Stimulated activated CD8-positive, alpha-beta memory T cell treated with anti-CD3 and anti-CD28 coated beads, Interleukin-2, amount 100 ng/mL, for 1 hour (primary cell): ENCODE results near the gene GMPPA.

Experiments used
- DNase-seq, 2 donors: peaks; one replicate each; pipeline ENCODE4 v3.0.0-alpha.2; 2020; ENCODE audit warnings: low read depth in 2 of 2

GMPPA gene

GRCh38 chr2:219522111-219523030 lies 23.7 kb downstream of the GMPPA start:
- DNase-seq, result no peak

GRCh38 chr2:219523031-219523671 lies 24.5 kb downstream of the GMPPA start:
- DNase-seq, result no peak

GRCh38 chr2:219524817-219525216 lies 26.1 kb downstream of the GMPPA start:
- DNase-seq, result no peak

- DNase-seq, result no peak
Observed at GRCh38 chr2:219525533-219526232, 27.0 kb downstream of the GMPPA start.

GRCh38 chr2:219526320-219527075 lies 27.8 kb downstream of the GMPPA start:
- no peak for DNase-seq

GRCh38 chr2:219527076-219527394 lies 28.3 kb downstream of the GMPPA start:
- DNase-seq, result no peak

GRCh38 chr2:219527472-219527871 lies 28.8 kb downstream of the GMPPA start:
- DNase-seq, result no peak

GRCh38 chr2:219530048-219530963 lies 31.6 kb downstream of the GMPPA start:
- DNase-seq, result peak; percentile 69 to 77

- no peak for DNase-seq
Observed at GRCh38 chr2:219531639-219532377, 33.1 kb downstream of the GMPPA start.

GRCh38 chr2:219532378-219532649 lies 33.6 kb downstream of the GMPPA start:
- no peak for DNase-seq

- DNase-seq, result no peak
Observed at GRCh38 chr2:219533930-219534661, 35.4 kb downstream of the GMPPA start.

GRCh38 chr2:219536425-219536824 lies 37.7 kb downstream of the GMPPA start:
- no peak for DNase-seq

GRCh38 chr2:219536967-219537366 lies 38.3 kb downstream of the GMPPA start:
- DNase-seq, result no peak

- DNase-seq, result no peak
Observed at GRCh38 chr2:219537657-219538488, 39.2 kb downstream of the GMPPA start.

GRCh38 chr2:219538504-219538951 lies 39.8 kb downstream of the GMPPA start:
- no peak for DNase-seq

- DNase-seq, result no peak
Observed at GRCh38 chr2:219538956-219539788, 40.5 kb downstream of the GMPPA start.

GRCh38 chr2:219539926-219540678 lies 41.4 kb downstream of the GMPPA start:
- no peak for DNase-seq
